RKO (cell line): ENCODE data around the gene ACTN1.

ENCODE experiments used
- DNase-seq: peaks from one replicate; pipeline ENCODE4 v3.0.0-alpha.2; 2016; ENCODE audit warnings: low spot score

Gene ACTN1

DNA sequence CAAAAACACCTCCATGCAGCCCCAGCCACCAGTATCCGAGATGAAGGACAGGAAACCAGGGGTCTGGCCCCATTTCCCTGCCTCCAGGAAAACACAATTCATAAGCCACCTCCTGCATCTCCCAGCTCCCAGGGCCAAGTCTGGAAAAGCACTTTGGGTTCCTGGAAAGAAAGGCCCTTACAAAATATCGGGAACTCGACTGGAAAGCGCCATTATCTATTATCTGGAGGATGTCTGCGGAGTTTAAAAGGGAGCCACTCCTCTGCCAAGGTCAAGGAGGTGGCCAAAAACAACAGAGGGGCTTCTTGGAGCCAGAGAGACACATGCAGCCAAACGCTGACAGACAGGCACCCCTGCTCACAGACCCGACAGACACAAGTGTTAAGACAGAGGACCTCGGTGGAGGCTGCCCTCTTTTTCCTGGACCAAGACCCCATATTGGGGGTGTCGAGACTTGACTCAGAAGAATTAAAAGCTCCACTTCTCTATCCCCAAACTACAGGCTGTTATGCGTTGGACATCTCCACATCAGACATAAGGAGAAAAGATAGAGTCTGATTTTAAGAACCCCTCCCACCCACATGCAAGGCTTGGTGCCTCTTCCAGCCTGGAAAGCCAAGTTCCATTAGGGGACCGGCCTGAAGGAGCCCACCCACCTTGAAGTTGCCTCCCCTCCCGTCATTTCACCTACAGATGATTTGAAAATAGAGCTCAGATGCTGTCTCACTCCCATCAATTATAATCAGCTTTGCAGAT, 9.6 kb downstream of the ACTN1 start:
- DNase-seq, result no peak

DNA sequence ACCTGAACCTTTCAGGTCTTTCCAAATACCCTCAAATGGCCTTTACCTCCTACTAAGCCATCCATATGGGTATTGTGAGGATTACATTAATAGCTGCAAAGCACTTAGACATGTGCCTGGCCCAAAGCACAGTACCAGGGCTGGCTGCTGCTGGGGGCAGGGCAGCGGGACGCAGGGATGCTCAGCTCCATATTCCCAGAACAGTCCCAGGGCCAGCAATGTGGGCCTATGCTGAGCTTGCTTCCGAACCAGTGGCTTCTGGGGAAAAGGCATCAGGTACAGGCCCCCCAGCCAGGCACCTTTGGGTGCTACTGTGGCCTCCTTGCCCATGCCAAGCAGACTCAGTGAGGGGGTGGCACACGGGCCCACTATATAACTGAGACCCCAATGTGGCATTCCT, 10.4 kb downstream of the ACTN1 start:
- DNase-seq, result no peak

DNA sequence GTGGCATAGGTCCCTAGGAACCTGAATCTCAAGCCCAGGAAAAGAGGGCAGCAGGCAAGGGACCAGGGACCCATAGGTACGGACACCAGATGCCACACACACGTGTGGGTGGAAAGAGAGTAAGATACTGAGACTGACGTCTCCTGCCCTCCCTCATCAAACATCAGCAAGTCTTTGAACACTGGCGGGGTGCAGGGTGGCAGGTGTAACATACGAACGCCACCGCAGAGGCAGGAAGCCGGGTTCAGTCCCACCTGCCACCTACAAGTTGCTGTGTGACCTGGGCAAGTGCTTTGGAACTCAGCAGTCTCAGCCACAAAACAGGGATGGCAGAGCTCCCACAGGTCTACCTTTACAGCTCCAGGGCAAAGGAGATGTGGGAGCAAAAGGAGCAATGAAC, 11.1 kb downstream of the ACTN1 start:
- DNase-seq, result no peak

DNA sequence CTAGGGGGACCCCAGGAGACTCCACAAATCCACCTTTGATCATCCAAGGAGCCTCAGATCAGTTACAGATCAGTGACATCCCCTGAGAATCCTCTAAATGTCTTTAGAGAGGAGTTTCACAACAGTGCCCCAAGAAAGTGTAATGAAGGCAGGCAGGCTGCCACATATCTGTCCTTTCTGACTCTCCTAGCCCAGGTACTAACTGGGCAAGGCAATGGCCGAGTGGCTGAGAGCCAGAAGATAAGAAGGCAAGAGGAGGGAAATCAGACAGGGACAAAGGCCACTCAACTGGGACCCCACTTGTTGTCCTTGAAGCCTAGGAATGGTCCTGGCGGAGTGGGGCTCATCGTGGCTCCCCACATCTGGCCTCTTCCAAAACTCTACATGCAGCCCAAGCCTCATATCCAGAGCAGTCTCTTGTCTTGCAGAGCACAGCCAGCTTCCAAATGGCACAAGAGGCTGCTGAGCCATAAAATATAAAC, 11.6 kb downstream of the ACTN1 start:
- no peak for DNase-seq

DNA sequence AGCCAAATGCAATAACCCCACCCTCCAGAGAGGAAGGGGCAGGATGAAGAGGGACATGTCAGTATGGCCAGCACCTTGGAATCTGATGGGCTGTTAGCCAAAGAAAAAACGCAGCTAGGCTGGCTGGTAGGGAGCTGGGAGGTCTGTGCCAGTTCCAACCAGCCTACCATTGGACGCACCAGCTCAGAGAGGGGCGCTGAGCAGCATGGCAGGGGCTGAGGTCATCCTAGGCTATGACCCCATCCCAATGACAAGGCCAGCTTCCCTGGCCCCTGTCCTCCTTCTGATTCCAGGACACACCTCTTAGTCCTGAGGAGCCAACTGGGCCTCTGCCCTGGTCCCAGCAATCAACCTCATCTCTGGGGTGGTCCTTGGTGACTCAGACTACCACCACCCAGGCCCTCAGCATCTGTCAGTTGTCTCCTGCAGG, 12.2 kb downstream of the ACTN1 start:
- DNase-seq, result no peak

DNA sequence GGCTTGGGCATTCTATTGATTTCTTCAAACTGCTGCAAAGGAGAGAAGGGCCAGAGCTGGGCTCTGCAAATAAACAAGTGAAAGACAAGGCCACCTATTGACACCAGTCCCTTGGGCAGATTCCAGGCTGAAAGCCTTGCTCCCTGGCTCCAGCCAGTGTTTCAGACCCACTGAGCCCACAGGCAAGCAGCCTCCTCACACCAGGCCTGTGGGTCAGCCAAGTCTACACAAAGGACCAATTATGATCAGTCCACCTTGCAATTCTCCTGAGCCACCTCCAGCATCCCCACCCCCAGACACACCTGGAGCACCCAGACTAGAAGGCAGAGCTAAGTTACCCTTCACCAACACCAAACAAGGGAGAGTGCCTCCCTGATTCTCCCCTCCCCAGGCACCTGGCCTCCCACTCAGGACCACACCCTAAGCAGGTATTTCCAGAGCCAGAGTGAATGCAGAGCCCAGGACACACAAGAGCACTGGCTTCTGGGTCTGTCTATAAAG, 13.8 kb downstream of the ACTN1 start:
- no peak for DNase-seq

DNA sequence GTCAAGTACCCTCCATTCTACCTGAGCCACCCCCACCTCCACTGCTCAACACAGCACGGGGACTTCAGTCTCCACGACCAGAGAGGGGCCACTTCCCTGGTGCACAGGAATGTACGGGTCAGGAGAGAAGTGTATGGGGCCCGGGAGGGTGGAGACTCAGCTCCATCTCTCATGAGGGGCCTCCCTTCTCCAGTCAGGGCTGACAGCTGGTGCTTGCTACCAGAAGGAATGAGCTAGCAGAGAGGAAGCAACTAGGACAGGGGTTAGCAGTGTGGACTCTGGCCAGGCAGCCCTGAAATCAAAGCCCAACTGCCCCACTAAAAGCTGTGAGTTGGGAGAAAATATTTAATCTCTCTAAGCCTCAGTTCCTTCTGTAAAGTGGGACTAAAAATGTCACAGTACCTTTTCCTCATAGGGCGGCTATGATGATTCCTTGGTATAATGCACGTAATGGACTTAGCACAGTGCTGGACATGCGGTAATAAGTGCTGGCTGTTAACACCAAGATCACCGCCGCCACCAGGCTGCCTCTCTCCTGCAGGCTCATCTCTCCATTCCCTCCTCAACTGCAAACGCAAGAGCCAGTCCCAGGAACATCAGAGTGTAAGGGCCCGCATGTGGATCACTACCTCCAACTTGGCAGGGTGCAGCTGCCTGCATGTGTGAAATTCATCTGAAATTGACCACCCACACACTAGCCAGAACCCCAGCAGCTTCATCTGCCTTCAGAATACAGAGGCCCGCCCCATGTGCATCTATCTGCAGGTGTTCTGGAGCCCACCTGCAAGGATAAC, 14.6 kb downstream of the ACTN1 start:
- DNase-seq, result no peak

DNA sequence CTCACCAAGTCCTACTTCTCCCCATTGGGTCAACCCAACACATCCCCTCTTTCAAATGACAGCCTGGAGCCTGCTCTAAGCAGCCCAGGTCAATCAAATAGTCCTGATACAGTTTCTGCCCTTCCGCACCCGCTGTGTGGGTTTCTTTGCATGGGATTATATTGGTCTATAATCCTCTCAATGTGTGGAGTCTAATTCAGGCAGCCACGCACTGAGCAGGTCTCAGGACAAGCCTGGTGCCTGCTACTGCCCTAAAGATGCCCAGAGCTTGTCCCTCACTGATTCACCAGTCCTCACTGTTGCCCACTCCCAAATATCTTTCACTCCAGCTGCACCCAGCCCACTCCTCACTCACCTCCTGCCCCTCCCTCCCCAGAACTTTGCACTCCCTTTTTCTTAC, 16.4 kb downstream of the ACTN1 start:
- no peak for DNase-seq

DNA sequence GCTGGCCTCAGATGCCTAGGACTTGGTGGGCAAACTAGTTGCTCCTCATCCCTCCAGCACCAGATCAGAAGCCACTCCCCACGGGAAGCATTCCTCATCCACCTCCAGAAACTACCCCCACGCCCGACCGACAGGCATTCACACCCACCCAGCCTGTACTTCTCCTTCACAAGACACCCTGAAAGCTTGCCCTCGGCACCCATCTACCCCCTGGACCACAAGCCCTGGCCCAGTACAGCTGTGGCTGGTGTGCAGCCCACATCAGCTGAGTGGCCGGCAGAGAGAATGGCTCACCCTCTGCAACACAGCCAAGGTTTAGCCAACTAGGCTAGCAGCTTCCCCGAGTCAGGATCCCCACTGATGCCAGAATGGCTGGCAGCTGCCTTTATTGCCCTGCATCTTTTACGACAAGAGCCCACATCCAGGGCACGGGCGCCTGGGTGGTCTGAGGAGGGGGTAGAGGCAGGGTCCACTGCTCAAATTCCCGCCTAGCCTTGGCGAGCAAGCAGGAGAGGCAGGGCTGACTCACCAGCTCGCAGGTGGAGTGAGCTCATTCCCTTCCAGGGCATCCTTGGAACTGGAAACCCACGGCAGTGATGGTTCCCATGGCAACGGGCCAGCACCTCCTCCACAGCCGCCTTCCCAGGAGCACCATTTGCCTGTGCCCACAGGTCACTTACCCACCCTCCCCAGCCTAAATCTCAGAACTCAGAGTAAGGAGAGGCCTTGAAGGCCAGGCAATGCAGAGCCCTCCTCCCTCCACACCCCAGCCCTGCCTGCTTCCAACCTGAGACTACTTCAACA, 17.1 kb downstream of the ACTN1 start:
- no peak for DNase-seq

DNA sequence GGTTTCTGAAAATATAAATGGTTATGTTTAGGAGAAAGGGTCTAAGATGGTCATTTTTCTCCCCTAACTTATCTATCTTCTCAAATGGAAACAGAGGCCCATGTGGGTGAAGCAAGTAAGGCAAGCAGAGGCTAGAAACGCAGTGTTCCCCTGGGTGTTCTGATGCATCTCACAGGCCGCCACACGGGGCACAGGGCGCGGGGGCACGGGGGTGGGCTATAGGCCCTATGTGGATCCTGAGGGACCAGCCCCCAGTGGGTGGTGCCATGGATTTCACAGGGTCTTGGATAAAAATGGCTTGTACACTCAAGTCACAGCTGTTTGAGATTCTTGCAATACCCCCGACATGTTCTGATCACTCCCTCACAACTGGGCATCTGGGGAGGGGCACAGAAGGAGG, 17.7 kb downstream of the ACTN1 start:
- DNase-seq, result no peak

DNA sequence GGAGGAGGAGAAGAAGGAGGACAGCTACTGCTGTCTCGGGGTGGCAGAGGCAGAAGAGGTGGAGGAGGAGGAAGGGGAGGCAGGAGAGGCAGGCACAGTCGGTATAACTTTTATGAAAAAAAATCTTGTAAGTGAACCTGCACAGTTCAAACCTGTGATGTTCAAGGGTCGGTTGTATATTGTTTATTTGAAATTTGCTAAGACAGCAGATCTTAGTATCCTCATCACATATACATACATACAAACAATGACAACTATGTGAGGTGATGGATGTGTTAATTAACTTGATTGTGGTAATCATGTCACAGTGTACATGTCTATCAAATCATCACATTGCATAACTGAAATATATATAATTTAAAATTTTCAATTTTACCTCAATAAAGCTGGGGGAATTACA, 19.0 kb downstream of the ACTN1 start:
- DNase-seq, result no peak

DNA sequence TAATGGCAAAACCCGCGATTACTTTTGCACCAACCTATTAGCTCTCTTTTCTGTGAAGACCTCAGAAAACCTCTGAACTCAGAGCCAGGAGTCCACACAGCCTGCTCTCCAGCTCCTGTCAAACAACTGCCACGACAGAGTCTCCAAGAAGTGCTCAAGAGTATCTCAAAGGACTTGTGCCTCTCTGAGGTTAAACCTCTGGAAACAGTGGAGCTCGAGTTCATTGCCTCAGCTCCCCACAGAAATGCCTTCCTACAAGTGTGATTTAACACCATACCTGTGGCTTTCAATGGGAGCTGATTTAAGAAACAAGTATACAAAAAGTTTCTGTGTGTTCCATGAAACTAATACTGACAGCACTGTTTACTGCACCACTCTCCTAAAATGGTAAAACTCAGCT, 20.1 kb downstream of the ACTN1 start:
- no peak for DNase-seq

DNA sequence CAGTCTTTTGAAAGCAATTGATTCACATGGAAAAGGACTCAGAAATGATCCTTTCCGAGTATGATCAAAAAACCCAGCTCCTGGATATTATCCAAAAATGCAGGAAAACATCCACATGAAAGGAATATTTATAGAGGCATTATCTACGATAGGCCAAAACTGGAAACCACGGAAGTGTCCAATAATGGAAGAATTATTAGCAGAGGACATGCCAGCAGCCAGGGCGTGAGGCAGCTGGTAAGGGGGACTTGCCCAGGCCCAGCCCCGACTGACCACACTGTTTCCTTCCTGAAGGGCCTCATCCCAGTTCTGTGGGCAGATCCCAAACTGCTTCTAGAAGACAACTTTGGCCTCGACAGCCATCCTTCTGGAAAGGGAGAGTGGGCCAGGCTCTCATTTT, 20.5 kb downstream of the ACTN1 start:
- no peak for DNase-seq

DNA sequence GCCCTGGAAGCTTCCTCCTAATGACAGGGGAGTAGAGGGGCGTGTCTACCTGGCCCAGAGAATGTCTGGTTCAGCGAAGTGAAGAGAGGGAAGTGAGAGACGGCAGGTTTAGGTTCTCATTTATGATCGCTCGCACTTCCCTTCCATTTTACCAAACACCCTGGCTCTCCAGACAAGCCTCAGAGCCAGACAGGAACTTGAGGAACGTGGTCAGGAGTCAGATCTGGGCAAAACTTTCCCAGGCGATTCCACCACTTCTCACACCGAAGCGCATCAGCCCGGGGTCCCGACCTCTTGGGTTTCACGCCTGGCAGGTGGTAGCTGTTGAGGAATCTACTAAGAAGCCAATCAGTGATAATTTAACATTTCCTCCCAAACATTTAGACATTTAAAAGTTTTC, 21.3 kb downstream of the ACTN1 start:
- DNase-seq, result no peak

DNA sequence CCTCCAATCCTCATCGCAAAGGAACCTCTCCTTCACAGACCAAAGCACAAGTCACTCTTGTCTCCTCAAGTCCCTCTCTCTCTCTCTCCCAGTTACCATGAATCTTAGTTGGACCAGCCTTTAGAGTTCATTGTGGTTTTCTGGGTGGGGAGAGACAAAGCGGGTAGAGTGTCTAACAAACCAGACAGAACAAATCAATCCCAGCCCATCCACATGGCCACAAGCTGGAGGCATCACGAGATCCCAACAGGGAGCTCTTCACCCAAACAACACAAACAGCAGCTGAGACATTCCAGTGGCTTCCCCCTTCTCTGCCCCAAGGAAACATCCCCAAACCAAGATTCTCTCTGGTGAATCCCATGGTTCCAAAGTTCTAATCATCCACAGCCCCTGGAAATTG, 22.4 kb downstream of the ACTN1 start:
- DNase-seq, result no peak

DNA sequence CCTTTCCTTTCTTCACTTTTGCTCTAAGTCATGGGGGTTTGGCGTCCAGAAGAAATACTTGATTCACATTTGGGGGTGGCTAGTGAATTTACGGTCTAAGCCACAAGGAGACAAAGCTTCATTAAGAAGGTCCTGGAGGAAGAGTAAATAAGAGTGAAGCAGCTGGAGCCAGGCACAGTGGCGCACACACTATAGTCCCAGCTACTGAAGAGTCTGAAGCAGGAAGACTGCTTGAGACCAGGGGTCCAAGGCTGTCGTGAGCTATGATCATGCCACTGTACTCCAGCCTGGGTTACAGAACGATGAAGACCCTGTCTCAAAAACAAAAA, 23.3 kb downstream of the ACTN1 start:
- DNase-seq, result no peak

DNA sequence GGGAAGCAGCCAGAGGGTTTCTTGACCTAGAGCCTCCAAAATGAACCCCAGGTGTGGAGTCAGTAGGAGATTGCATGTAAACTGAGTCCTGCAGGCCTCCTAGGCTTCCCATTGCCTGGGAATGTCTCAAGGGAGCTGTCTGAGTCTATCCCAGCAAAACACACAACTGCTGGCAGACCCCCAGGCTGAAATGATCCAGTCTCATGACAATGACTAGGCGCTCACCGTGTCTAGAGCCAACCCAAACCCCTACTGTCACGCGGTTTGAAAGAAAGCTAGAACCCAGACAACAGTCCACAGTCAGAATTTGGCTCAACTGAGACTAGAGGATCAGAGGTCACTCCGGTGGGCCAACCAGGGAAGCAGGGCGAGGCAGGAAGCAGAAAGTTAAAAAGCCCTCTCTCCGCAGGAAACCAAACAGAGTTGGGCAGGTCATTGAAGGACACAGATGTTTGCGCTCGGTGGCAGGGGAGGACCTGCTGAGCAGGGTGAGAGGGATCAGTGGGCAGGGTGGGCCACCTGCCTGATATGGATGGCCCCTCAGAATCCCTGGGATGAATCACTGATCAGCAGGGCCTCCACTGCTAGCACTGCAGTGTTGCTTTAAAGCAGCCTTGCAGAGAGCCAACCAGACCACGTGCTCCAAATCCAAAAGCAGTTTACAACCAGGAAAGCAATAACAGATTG, 23.8 kb downstream of the ACTN1 start:
- DNase-seq, result no peak

DNA sequence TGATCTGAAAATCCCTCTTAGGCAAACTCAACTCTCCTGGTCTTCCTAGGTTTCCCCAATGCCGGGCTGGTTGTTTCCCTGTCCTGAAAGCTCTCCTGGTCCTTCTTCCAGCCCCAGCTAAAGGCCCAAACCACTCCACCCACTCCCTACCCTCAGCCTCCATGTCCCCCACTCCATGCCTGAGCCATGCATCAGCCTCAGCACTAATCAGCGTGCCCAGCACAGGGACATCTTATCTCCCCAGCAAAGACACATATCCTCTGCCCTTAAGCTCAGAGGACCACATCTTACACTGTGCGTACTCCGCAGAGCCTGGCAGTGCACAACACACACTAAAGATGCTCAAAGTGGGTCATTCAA, 25.9 kb downstream of the ACTN1 start:
- no peak for DNase-seq

DNA sequence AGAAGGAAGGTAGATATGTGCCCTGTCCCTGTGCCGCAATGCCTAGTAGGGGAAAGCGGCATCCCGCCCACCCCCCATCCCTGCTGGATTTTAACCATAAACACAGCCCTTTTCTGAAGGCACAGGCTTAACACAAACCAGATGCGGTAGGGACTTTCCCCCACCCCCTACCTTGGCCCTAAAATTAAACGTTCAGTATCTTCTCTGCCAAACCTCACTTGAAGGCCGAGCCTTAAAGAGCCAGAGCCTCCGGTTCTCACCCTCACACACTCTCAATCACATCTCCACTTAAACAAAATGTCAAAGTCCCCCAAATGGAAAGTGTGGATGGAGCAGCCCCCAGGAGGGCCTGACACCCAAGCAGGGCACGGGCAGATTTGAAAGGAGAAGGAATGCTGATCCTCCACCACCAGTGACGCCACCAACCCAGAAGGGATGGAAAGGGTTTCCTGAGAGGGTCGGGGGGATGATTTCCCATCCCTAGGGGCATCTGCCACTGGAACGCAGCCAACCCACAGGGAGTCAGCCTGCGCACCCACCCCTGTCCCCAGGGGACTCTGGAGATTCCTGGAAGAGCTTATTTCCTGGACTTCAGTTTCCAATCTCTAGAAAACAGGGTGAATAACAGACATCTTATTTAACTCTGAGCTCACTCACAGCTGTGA, 26.4 kb downstream of the ACTN1 start:
- no peak for DNase-seq

DNA sequence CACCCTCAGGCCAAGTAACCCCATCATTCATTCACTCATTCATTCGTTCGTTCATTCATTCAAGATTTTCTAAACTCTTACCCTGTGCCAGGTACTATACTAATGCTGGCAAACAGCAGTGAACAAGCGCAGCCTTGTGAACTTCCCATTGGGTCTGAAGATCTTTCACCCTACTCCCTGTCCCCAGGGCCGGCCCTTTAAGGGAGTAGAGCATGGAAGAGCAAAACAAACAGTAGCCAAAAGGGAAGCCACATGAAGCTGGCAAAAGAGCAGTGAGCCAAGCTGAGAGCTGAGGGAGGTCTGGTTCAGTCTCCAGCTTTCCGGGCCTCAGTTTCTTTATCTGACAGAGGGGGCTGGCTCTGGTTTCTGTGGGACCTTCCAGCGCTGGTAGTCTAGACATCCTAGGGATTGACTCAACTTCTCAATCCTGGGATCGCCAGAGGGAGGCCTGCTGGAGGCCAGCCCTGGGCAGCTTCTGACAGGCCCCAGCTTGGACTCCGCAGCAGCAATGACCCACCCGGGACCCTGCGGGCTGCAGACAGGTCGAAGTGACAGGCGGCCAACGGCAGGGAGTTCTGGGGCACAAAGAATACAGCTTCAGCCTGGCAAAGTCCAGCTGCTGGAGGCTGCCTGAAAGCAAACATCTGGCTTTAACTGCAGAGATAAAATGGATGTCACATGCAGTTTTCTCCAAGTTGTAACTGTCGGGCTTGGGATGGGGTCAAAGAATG, 27.1 kb downstream of the ACTN1 start:
- DNase-seq, result peak; percentile 28
